GM18526 (cell line): ENCODE results near the gene RPS6KA1.

ENCODE experiments used
- POLR2A ChIP-seq: IDR thresholded peaks from 3 replicates; pipeline ENCODE4 v1.6.1; 2011; ENCODE audit not compliant: insufficient read length; ENCODE audit errors: extremely low read depth

RPS6KA1 gene

DNA sequence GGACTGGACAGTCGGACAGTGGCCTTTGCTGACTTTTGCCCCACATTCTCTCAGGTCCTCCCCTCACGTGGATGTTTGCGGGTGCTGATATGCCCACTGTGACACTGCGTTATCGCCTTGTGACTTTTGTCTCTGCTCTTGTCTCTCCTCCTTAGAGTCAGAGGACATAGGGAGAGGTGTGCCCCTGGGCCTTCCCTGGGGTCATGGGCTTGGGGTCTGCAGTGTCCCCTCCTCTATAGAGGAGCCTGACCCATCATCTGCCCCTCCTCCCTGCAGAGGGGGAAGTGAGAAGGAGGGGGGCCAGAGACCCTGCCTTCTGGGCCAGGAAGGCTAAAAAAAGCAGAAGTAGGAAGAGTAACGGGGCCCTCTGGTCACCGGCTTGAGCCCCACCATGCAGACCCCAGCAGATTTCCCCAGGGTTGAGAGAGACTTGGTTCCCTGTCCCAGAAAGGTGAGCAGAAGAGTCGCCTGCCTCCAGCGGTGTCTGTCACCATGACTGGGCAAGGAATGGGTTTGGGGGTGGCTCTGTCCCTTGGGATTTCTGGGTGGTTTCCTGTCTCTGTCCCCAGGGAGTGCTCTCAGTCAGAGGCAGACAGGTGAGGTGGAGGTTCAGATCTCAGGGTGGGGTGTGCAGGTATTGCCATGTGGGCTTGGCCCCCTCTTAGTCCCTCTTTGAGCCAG, 13.3 kb downstream of the RPS6KA1 start:
- no peak for TF ChIP-seq POLR2A

DNA sequence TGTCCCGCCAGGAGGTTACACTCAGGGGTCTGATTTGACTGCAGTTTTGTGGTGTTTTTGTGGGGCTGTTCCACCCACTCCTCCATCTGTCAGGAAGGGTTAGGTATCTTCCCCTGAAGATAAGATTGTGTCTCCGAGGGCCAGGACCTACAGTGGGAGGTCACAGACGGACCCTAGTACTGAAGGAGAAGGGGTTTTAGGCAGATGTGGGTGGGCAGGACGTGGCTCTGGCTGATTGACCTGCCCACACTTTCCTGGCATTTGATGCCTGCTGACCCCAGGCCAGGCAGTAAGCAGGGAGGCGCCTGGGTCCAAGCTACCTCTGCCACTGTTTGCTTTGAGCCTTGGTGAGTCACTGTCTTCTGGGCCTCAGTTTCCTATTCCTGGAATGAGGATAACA, 13.9 kb downstream of the RPS6KA1 start:
- TF ChIP-seq POLR2A = no peak

DNA sequence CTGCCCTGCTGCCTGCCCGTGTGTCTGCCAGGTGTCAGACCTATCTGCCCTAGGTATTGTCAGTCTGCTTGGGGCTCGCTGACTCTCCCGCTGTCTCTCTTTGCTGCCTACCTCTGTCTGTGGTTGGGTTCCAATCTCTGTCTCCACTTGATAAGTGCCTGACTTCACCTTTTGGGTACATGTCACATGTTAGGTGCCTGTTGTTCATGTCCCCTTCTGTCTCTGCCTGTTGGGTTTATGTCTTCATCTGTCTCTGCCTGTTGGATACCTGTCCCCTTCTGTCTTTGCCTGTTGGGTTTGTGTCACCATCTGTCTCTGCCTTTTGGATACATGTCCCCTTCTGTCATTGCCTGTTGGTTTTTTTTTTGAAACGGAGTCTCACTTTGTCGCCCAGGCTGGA, 14.6 kb downstream of the RPS6KA1 start:
- TF ChIP-seq POLR2A = no peak

DNA sequence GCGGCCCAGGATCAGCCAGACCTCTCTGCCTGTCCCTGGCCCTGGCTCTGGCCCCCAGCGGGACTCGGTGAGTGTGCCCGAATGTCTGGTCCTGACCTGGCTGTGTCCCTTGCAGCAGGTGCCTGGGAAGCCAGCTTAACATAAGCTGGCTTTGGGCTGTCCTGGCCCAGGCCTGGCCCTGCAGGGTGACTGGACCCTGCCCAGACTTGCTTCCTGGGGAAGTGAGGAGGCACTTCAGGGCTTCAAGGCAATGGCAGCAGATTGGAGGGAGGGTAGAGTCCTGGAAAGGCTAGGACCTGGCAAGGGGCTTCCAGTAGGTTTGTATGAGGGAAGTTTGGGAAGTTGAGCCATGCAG, 16.4 kb downstream of the RPS6KA1 start:
- no peak for TF ChIP-seq POLR2A

DNA sequence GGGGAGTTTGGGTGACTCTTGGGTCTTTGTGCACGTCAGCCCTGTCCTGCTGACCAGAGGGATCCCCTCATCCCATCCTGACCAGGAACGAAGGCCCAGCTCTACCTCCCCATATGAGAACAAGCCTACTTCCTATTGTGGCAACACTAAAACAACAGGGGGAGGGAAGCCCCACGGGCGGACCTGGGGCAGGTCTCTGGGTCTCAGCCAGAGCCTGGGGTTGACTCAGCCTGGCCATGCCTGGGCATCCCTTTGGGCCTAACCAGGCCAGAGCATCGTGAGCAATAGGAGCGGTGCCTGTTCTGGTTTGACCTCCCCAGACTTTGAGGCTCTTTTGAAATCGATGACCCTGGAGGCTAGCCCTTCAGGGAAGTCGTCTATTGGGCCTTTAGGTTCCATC, 16.8 kb downstream of the RPS6KA1 start:
- TF ChIP-seq POLR2A = no peak

DNA sequence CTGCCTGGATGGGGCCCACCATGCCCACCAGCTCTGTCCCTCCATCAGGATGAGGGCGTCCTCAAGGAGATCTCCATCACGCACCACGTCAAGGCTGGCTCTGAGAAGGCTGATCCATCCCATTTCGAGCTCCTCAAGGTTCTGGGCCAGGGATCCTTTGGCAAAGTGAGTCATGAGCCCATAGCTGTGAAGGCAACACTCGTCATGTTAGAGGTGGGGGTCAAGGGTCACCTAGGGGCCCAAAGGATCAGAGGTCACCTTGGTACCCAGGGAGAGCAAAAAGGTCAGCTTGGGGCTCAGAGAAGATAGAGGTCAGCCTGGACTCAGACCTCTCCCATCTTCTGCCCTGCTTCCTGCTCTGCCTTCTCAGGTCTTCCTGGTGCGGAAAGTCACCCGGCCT, 17.3 kb downstream of the RPS6KA1 start:
- TF ChIP-seq POLR2A = no peak

DNA sequence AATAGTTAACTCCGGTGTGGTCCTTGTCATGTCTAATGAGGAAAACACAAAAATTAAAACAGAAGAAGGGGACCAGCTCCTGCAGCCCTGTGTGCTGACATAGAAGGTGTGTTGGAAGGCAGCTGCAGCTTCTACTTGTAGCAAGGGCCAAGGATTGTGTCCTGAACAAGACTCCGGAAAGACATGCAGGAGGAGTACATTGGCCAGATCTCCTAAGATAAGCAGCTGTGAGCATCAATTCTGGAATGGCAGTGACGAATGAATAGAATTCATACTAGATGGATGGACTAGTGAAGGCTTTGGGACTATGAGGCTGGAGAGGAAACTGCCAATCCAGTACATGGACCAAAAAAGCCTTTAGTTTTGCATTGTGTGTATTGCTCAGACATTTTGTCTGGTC, 19.3 kb downstream of the RPS6KA1 start:
- no peak for TF ChIP-seq POLR2A

DNA sequence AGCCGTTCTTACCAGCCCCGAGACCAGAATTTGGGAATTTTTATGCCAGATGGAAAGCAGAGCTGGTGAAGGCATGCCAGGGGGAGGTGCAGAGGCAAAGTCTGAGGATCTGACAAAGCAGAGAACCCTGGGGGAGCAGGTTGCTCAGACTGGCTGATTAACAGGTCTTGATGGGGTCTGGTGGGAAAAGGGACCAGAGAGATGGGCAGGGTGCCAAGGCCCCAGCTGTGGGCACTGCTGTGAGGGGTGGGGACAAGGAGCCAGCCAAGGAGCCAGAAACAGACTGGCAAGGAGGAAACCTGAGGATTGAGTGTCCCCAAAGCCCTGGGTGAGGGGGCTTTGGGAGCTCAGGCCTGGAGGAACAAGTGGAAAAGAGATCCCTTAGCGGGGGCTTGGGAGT, 21.4 kb downstream of the RPS6KA1 start:
- no peak for TF ChIP-seq POLR2A

- TF ChIP-seq POLR2A = no peak
Measured at GRCh38 chr1:26552720-26553119, 23.2 kb downstream of the RPS6KA1 start.

DNA sequence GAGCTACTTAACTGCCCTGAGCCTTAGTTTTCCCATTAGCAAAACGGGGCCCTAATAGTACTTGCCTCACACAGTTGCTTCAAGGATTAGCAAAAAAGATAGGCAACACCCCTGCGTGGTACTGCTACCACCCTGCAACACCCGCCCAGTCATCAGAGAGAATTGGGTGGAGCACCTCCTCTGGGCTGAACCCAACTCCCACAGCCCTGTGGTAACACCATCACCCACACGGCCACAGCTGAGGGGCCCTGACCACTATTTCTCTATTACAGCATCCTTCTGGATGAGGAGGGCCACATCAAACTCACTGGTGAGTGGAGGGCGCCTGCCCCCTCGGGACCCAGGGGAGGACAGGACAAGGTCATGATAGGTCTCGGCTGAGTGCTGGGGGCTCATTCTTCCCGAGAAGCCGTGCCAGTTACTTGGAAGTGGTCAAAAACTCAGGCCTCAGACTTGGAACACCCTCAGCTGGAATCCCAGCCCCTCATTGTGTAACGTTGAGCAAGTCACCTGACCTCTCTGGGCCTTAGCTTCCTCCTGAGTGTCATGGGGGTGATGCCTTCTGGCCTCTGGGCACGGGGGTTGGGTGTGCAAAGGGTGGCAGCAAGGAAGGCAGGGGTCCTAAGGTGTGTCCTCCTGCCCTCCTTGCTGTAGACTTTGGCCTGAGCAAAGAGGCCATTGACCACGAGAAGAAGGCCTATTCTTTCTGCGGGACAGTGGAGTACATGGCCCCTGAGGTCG, 24.6 kb downstream of the RPS6KA1 start:
- no peak for TF ChIP-seq POLR2A

GRCh38 chr1:26554781-26555180, 25.2 kb downstream of the RPS6KA1 start:
- no peak for TF ChIP-seq POLR2A

DNA sequence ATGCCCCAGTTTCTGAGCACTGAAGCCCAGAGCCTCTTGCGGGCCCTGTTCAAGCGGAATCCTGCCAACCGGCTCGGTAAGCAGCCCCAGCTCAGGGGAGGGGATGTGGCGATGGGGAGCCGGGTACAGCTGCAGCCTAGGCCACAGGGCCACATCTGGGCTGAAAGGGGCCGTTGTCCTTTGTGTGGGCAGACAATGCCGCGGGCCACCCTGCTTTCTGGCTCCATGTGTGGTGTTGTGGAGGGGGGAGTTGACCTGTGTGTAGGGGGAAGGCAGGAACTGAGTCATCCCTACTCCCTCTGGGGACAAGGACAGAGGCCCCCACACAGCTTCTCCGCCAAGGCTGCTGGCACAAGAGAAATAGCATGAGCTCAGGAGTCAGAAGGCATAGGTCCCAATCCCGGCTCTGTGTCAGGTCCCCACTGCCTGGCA, 26.0 kb downstream of the RPS6KA1 start:
- no peak for TF ChIP-seq POLR2A

DNA sequence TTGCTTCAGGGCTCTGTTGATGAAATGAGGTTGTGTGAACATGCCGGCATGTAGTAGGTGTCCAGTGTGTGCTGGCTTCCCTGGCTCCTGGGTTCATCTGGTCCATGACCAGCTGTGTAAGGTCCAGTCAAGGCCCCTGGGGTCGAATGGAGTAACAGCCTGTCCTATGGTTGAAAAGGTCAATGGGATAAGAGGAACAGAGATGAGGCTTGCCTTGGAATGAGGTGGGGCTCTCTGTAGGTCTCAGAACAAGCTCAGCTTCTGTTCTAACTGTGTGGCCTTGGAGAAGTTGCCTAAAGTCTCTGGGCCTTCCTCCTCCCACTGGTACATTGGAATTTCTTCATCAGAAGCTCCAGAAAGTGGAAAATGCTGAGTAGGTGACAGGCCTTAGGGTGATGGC, 26.6 kb downstream of the RPS6KA1 start:
- TF ChIP-seq POLR2A = no peak

- no peak for TF ChIP-seq POLR2A
Measured at GRCh38 chr1:26557008-26557407, 27.4 kb downstream of the RPS6KA1 start.

DNA sequence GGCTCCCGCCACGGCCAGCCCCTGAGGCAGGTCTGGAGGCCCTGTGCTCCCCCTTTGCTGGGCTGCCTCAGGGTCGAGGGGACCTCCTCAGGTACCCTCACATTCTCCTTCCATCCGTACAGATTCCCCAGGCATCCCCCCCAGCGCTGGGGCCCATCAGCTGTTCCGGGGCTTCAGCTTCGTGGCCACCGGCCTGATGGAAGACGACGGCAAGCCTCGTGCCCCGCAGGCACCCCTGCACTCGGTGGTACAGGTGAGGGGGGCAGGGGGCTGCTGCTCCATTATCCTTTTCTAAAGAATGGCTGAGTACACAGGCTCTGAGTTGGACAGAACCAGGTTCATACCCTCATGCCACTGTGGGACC, 29.1 kb downstream of the RPS6KA1 start:
- TF ChIP-seq POLR2A = no peak

DNA sequence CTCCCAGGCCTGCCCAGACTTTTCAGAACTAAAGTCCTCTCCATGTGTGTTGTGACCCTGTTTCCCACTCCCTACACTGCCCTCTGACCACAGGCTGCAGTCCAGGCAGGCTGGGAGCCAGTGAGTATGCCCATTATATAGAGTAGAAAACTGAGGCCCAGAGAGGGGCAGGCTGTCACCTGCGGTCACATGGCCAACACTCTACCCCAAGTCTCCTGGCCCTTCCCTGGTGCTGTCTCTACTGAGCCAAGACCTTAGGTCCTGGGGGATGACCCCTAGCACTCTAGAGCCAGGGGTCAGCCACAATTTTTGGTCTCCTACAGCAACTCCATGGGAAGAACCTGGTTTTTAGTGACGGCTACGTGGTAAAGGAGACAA, 30.8 kb downstream of the RPS6KA1 start:
- peak; percentile 23 for TF ChIP-seq POLR2A

DNA sequence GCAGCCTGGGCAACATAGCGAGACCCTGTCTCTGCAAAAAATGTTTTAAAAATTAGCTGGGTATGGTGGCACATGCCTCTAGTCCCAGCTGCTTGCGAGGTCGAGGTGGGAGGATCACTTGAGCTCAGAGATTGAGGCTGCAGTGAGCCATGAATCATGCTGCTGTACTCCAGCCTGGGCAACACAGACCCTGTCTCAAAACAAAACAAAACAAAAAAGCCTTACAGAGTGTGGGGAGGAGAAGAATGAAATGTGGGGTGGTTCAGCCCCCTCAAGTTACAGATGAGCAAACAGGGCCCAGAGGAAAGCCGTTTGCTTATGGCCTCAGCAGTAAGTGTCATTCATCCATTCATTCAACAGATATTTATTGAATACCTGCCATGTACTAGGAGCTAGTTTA, 40.7 kb downstream of the RPS6KA1 start:
- no peak for TF ChIP-seq POLR2A
